NCI-H2227 treated with DMSO at 0.1 percent for 48 hours (cell line): Measurements from ENCODE around the gene CCDC70.
A peak's percentile ranks its signal among the peaks of the same experiment; 100 is the strongest.

ENCODE experiments used
- DNase-seq: peaks from one replicate; lab custom pipeline; 2025; lab: John Stamatoyannopoulos, UW

CCDC70 gene

GRCh38 chr13:51862957-51863356 lies 1.2 kb downstream of the CCDC70 start:
- DNase-seq: no peak

- no peak for DNase-seq
Measured at GRCh38 chr13:51865838-51866237, 4.1 kb downstream of the CCDC70 start.

DNA sequence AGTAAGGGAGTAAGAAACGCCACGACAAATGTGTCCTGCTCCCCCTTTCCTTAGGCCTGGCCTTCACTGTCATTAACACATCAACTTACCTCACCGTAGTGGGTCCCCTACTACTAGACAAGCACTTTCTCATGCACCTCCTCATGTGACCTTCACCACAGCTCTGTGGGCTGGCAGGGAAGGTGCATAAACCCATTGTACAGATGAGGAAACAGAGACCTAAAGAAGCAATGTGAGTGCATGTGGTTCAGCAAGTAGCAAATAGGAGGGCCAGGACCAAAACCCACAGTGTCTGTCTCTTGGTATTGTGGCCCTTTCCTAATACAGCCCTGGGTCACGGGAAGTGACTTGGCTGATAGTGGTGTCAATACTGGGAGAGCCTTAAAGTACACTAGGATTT lies 5.3 kb downstream of the CCDC70 start:
- no peak for DNase-seq

DNA sequence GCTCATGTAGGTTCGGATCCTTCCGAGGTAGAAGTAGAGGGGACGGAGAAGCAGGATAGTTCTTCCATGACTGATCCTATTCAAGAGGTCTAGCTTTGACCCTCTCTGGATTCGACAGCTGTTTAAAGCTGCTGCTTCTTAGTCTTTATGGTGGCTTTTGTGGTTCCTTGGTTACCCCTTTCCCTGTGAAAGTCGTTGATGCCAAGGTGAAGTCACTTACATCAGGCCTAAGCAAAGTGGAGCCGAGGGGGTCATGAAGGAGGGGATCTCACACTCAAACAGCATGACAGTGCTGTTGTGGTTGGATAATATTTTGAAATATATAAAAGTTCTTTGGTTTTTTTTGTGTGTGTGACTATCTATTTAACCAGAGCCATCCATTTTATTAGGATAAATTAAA lies 8.1 kb downstream of the CCDC70 start:
- no peak for DNase-seq

GRCh38 chr13:51870616-51871015 lies 8.8 kb downstream of the CCDC70 start:
- no peak for DNase-seq

DNA sequence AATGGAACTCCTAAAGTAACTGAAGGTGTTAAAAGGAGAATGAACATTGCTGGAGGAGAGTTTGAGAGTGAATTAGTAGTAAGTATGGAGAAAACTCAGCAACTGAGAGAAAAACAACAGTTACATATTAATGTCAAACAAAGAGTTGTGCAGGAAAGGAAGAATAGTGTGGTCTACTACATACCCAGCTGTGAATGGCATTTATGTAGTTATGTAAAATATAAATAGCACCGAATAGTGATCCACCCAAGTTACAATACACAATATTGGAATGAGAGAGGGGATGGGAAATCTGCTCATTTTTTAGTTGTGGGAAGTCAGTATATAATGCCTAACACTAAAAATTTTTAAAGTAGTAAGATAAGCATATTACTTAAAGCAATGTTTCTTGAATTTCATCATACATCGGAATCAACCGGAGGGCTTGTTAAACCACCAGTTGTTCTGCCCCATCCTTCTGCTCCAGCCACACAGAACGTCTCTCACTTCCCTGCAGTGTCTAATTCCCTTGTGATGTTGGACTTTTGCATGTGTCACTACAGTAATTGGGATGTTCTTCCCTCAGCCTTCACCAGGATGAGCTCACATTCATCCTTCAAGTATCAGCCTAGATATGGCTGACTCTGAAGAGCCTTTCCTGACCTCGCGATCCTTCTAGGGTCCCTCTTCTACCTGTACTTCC lies 11.5 kb downstream of the CCDC70 start:
- no peak for DNase-seq

DNA sequence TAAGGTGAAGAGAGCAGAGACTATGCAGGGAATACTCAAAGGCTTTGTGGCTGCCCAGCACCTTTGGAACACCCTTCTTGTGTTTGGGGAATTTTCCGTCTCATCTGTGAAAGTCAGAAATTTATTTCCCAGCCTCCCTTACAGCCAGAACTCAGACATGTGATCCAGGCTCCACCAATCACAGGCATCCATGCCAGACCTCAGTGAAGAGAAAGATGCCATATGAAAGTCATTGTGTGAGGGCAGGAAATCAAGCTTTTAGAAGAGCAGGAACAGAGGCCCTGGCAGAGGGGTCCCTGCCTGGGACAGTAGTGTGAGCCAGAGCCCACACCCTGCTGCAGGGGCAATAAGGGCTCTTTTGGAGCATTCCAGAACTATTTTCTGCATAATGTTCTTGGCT lies 12.1 kb downstream of the CCDC70 start:
- no peak for DNase-seq

DNA sequence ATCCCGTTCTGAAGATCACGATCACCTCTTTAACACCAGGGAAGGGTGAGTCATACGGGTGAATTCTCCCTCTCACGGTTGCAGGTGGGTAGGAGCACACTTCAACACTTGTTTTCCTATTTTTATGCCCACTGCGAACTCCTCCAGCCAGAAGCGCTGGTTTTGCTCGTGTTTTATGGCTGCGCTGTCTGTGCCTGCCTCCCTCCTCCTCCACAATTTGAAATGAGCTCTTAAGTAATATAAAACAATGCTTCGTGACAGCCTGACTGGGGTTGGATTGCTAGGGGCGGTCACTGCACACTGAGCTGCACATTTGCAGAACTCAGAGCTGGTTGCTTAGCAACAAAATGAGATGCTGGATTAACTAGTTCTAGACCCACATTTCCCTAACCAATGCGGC lies 12.9 kb downstream of the CCDC70 start:
- peak; percentile 23 for DNase-seq

DNA sequence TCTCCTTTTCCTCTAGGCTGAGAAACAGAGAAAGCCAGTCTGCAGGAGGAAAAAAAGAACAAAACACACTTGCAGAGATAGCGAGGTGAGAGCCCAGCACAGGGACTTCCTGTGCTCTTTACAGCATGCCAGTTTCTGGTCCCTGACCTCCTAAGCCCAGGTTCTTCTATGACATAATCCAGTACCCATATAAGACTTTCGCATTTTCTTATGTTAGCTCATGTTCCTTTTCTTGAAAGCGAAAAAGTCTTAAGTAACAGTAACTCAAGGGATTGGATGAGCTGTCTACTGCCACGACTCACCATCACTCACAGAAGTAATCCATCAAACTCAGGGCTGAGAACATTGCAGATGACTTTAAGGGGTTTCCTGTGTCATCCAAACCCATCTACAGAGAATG lies 17.4 kb downstream of the CCDC70 start:
- DNase-seq: no peak

- DNase-seq: no peak
Measured at GRCh38 chr13:51881296-51881695, 19.5 kb downstream of the CCDC70 start.

DNA sequence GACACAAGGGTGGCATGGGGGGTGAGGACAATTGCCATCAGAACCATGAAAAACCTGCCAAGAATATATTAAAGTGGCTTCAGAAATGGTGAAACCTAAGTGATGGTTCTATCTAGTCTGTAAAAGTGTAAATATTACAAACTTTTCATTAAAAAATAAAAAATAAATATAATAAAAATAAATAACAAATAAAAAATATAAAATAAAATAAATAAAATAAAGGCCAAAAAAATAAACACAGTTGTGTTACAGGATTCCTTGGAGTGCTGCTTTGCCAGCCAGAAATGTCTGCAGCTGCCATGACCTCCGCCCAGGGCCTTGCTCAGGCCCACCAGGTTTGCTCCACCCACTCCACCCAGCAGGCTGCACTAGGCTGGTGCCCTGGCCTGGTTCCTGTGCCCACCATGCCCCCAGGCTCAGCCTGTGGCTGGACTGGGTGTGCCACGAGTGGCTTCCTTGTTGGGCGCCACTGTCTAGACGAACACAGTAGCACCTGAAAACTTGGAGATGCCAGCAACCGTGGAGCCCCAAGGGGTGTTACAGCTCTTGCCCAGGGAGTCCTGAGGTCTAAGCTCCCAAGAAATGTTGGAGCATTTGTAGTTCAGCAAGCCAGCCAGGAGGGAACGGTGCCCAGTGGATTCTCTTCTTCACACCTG lies 20.9 kb downstream of the CCDC70 start:
- DNase-seq: no peak

DNA sequence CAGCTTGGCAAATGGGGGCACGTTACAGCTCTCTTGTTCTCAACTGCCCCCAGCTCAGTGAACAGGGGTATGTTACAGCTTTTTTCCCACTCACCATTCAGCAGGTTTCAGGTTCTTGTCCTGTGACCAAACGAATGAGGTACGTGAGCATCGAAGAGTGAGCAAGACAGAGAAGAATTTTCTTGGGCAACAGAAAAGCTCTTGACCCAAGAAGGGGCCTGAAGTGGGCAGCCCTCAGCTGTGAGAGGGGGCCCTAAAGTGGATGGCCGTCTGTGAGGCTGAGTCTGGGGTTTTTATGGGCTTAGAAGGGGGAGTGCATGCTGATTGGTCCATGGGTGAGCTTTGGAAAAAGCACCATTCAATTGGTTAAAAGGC lies 21.4 kb downstream of the CCDC70 start:
- DNase-seq: no peak

DNA sequence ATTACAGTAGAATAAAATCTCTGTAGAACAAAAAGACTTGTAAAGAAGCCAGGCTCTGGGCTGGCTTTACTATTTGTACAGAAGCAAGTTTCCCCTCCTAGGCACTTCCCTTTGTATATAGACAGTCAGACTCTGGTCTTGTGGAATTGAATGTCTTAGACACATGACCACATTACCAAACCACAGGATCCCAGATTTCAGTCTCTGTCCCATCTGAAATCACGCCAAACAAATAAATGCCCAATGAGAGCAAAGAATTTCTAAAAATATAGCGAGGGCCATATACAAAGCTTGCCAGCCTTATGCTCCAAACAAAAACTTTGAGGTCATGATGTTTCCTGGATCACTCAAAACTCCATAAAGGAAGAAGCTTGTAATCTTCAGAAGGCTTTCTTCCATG lies 23.9 kb downstream of the CCDC70 start:
- DNase-seq: no peak

DNA sequence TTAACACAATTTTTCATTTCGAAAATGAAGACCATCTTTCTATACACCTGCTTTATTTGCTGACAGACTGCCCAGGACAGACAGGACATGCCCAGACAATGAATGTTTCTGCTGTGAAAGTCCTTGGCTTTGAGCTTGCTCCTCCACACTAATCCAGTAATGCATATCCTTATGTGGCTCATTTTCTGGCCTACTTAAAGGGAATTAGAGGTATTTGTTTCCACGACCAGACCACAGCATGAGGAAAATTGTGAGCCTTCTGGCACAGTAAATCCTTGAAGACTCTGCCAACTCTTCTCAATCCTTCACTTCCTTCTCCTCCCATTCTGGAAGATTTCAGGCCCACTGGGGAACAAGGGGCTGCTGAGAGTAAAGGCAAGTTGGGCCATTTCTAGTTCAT lies 25.7 kb downstream of the CCDC70 start:
- no peak for DNase-seq

GRCh38 chr13:51892657-51893056 lies 30.9 kb downstream of the CCDC70 start:
- no peak for DNase-seq

DNA sequence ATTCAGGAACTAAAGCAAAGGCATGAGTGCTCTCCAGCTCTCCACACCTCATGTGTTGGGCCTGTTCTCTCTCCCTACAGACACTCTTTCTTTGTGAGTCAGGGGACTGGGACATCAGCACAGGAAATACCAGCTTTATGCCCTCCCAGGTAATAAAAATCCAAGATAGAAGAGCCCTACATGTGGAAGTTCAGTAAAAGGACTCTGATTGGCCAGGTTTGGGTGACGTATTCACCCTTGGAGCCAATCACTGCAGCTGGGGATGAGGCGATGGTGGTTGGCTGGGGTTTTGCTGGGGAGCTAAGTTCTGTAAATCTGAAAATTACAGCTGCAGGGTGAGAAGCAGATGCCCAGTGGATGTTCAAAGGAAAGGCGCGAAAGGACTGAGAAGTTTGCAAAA lies 32.5 kb downstream of the CCDC70 start:
- no peak for DNase-seq

- peak; percentile 8 for DNase-seq
Measured at GRCh38 chr13:51895906-51896888, 34.4 kb downstream of the CCDC70 start.

DNA sequence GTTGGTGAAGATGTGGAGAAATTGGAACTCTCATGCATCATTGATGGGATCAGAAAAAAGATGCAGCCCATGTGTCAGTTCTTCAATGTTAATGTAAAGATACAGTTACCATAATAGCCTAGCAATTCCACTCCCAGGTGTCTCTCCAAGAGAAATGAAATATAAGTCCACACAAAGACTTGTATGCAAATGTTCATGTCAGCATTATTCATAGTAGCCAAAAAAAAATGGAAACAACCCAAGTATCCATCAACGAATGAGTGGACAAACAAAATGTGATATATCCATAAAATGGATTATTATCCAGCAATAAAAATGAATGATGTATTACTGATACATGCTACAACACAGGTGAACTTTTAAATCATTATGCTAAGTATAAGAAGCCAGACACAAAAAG lies 38.7 kb downstream of the CCDC70 start:
- no peak for DNase-seq

GRCh38 chr13:51902776-51903175 lies 41.0 kb downstream of the CCDC70 start:
- no peak for DNase-seq

GRCh38 chr13:51905787-51906186 lies 44.0 kb downstream of the CCDC70 start:
- DNase-seq: no peak

DNA sequence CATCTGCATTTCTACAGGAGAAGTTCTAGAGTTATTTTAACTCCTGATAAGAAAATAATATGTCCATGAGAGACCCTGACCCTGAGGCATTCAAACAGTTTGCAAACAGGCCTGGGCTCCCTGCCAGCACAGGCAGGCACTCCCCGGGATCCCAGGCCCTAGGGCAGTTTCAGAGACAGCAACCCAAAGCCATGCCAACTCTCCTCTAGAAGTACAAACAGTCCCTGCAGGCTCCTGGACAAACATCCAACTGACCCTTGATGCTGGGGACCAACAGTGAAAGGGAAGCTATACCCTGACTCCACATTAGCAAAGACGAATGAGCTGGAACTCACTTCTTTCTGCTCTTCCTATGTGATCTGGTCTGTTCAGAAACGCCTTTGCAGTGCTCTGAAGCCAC lies 44.8 kb downstream of the CCDC70 start:
- peak; percentile 34 for DNase-seq

GRCh38 chr13:51907040-51907732 lies 45.4 kb downstream of the CCDC70 start:
- DNase-seq: no peak
